Neural cell (in vitro differentiated cells): ENCODE data around the gene KCNS1.

Source experiments
- CTCF ChIP-seq: fragments of 450-650 bp; IDR thresholded peaks from 2 replicates; pipeline ENCODE4 v1.5.1; 2014; ENCODE audit warnings: antibody characterized with exemption, mild to moderate bottlenecking, moderate library complexity; ENCODE audit not compliant: poor library complexity, severe bottlenecking
- EZH2 ChIP-seq: fragments of 200-600, 300-800 bp; shearing (Covaris generic), sonication (generic); IDR thresholded peaks from 2 replicates; pipeline ENCODE4 v1.6.1; 2014; ENCODE audit warnings: antibody characterized with exemption, low read length, borderline replicate concordance, mild to moderate bottlenecking; ENCODE audit not compliant: insufficient read depth, poor library complexity, severe bottlenecking
- POLR2AphosphoS5 ChIP-seq: IDR thresholded peaks from 2 replicates; pipeline ENCODE4 v1.6.1; 2012
- RAD21 ChIP-seq: fragments of 450-650 bp; conservative IDR thresholded peaks from 2 replicates; pipeline ENCODE4 v1.6.1; 2014; ENCODE audit warnings: antibody characterized with exemption, mild to moderate bottlenecking, moderate library complexity
- SMC3 ChIP-seq: fragments of 450-650 bp; conservative IDR thresholded peaks from 2 replicates; pipeline ENCODE4 v1.6.1; 2014; ENCODE audit warnings: antibody characterized with exemption, mild to moderate bottlenecking, moderate library complexity; ENCODE audit not compliant: poor library complexity

DNA sequence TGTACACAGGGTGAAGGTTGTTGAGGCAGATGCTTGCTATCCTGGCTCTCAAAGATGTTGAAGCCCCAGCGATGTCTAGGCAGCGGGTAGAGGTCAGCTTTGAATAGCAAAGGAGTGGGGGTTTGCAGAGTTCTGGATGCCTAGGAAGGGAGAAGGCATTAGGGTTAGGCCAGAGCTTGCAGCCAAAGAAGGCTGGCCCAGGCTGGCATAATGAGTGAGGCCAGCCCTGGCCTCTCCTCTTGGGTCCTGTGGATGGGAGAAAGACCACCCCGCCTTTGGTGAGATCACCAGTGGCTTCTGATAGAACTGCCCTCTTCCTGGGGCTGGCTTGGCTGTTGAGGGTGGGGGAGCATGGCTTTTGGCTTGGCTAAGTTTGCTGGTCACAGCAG lies 14.5 kb upstream of the KCNS1 start:
- no peak for TF ChIP-seq RAD21
- no peak for TF ChIP-seq CTCF
- TF ChIP-seq POLR2AphosphoS5, result no peak
- no peak for TF ChIP-seq SMC3
- no peak for TF ChIP-seq EZH2
